H1 (cell line): ENCODE measurements around the gene UBE2E2. TPM values are rescaled to one million over a fixed set of nuclear protein-coding genes. Genes with fewer than 3 reads are reported as not detected.

Source experiments
- CTCF ChIA-PET: fragments of 300-600 bp; sonication (Branson Sonifier 250); formaldehyde crosslinking; loops from one replicate; lab custom pipeline; 2021; ENCODE audit not compliant: partially characterized antibody; lab: Charles Lee
- POLR2A ChIA-PET: fragments of 300-600 bp; sonication (Branson Sonifier 250); formaldehyde crosslinking; loops from one replicate; lab custom pipeline; 2021; ENCODE audit warnings: inconsistent platforms; ENCODE audit not compliant: partially characterized antibody; lab: Charles Lee
- DNase-seq, 2 experiments: peaks; one replicate each; pipeline versions ENCODE4 v3.0.0 to v3.0.0-alpha.2; 2010 to 2022; ENCODE audit warnings: low spot score in 2 of 2, low read depth in 1 of 2, mixed read lengths in 1 of 2
- FAIRE-seq: peaks from 2 replicates; lab custom pipeline; 2011; peaks lifted over from hg19 to GRCh38; lab: Jason Lieb, UNC
- H2AFZ ChIP-seq: 2 replicates; pipeline ENCODE4 v1.8.1; 2012; ENCODE audit warnings: low read length, inconsistent platforms
- H2AK5ac ChIP-seq: 2 replicates; pipeline ENCODE4 v1.6.1; 2013; ENCODE audit warnings: low read depth, low read length
- H2BK120ac ChIP-seq: replicated peaks from 2 replicates; pipeline ENCODE3; 2013; ENCODE audit warnings: low read depth, low read length, inconsistent platforms
- H2BK12ac ChIP-seq: 2 replicates; pipeline ENCODE4 v1.6.1; 2013; ENCODE audit warnings: low read depth, low read length
- H2BK15ac ChIP-seq: 2 replicates; pipeline ENCODE4 v1.6.1; 2013; ENCODE audit warnings: low read length
- H2BK20ac ChIP-seq: 2 replicates; pipeline ENCODE4 v1.6.1; 2013; ENCODE audit warnings: low read length
- H2BK5ac ChIP-seq: 2 replicates; pipeline ENCODE4 v1.6.1; 2013; ENCODE audit warnings: low read depth, low read length
- H3K14ac ChIP-seq: 2 replicates; pipeline ENCODE4 v1.6.1; 2013; ENCODE audit warnings: inconsistent platforms; ENCODE audit not compliant: insufficient read length
- H3K18ac ChIP-seq: 2 replicates; pipeline ENCODE4 v1.6.1; 2013; ENCODE audit warnings: low read length; ENCODE audit errors: extremely low read depth
- H3K23ac ChIP-seq: 2 replicates; pipeline ENCODE4 v1.6.1; 2013; ENCODE audit warnings: inconsistent platforms; ENCODE audit not compliant: insufficient read length
- H3K23me2 ChIP-seq: 2 replicates; pipeline ENCODE4 v1.6.1; 2013; ENCODE audit warnings: low read depth, low read length
- H3K27ac ChIP-seq: 2 replicates; pipeline ENCODE4 v1.6.1; 2011; ENCODE audit warnings: low read depth, low read length, inconsistent platforms
- H3K27me3 ChIP-seq, 4 experiments: replicated peaks in 1 of 4; 1 replicate in 1 of 4; 2 replicates in 3 of 4; pipeline versions ENCODE4 v1.6.1 to v1.8.1; 2011 to 2013; ENCODE audit warnings: low read length in 3 of 4, mild to moderate bottlenecking in 3 of 4, inconsistent platforms in 2 of 4, mixed read lengths in 2 of 4, moderate library complexity in 1 of 4; ENCODE audit not compliant: control insufficient read depth in 3 of 4, insufficient read depth in 3 of 4; ENCODE audit errors: extremely low read depth in 1 of 4
- H3K36me3 ChIP-seq, 4 experiments: 2 replicates each; pipeline versions ENCODE4 v1.6.1 to v1.8.1; 2011 to 2013; ENCODE audit warnings: mild to moderate bottlenecking in 4 of 4, low read length in 3 of 4, moderate library complexity in 2 of 4, control low read depth in 1 of 4, inconsistent platforms in 1 of 4; ENCODE audit not compliant: insufficient read depth in 4 of 4, control insufficient read depth in 2 of 4
- H3K4ac ChIP-seq: replicated peaks from 2 replicates; pipeline ENCODE3; 2013; ENCODE audit warnings: low read length, low read depth, mixed read lengths, inconsistent platforms; ENCODE audit not compliant: insufficient read length
- H3K4me1 ChIP-seq, 4 experiments: replicated peaks in 1 of 4; 1 replicate in 1 of 4; 2 replicates in 3 of 4; pipeline versions ENCODE4 v1.6.1 to v1.8.1; 2011 to 2013; ENCODE audit warnings: low read length in 3 of 4, inconsistent platforms in 2 of 4, mixed read lengths in 1 of 4; ENCODE audit not compliant: insufficient read depth in 4 of 4, control insufficient read depth in 3 of 4
- H3K4me2 ChIP-seq, 2 experiments: 2 replicates each; pipeline versions ENCODE4 v1.6.1 to v1.8.1; 2011 to 2013; ENCODE audit warnings: low read depth in 2 of 2, low read length in 2 of 2, control low read depth in 1 of 2, inconsistent platforms in 1 of 2, mild to moderate bottlenecking in 1 of 2; ENCODE audit not compliant: insufficient read depth in 1 of 2
- H3K4me3 ChIP-seq, 4 experiments: fragments of 200-600, 300-600 bp in 1 of 4; sonication (generic), shearing (Covaris generic), sonication (Bioruptor Twin) in 1 of 4; 2 replicates each; pipeline versions ENCODE4 v1.5.1 to v1.8.1; 2011 to 2016; ENCODE audit warnings: low read length in 4 of 4, low read depth in 3 of 4, control low read depth in 2 of 4, inconsistent platforms in 2 of 4, mild to moderate bottlenecking in 2 of 4, mixed read lengths in 1 of 4, moderate library complexity in 1 of 4; ENCODE audit not compliant: insufficient read depth in 2 of 4; ENCODE audit errors: extremely low read depth in 1 of 4
- H3K56ac ChIP-seq: replicated peaks from 2 replicates; pipeline ENCODE3; 2013; ENCODE audit warnings: low read depth, mild to moderate bottlenecking, mixed read lengths, low read length, inconsistent platforms; ENCODE audit not compliant: insufficient read length
- H3K79me1 ChIP-seq: 2 replicates; pipeline ENCODE4 v1.6.1; 2013; ENCODE audit warnings: low read depth, low read length, control low read depth
- H3K79me2 ChIP-seq, 2 experiments: 2 replicates each; pipeline versions ENCODE4 v1.6.1 to v1.8.1; 2012 to 2013; ENCODE audit warnings: low read length in 2 of 2, mild to moderate bottlenecking in 2 of 2, inconsistent platforms in 1 of 2; ENCODE audit not compliant: insufficient read depth in 2 of 2, control insufficient read depth in 1 of 2
- H3K9ac ChIP-seq, 4 experiments: replicated peaks in 1 of 4; 1 replicate in 1 of 4; 2 replicates in 3 of 4; pipeline versions ENCODE4 v1.6.1 to v1.8.1; 2011 to 2013; ENCODE audit warnings: low read depth in 3 of 4, low read length in 3 of 4, control low read depth in 2 of 4, mild to moderate bottlenecking in 2 of 4, moderate library complexity in 2 of 4, inconsistent platforms in 1 of 4; ENCODE audit errors: extremely low read depth in 1 of 4
- H3K9me3 ChIP-seq, 2 experiments: 2 replicates each; pipeline versions ENCODE4 v1.6.1 to v1.8.1; 2012 to 2013; ENCODE audit warnings: mild to moderate bottlenecking in 2 of 2, moderate library complexity in 2 of 2, control low read depth in 1 of 2, inconsistent platforms in 1 of 2, low read depth in 1 of 2, low read length in 1 of 2, mixed read lengths in 1 of 2; ENCODE audit not compliant: insufficient read depth in 2 of 2
- H4K20me1 ChIP-seq, 2 experiments: replicated peaks in 1 of 2; 2 replicates each; pipeline versions ENCODE3 to v1.8.1; 2011 to 2013; ENCODE audit warnings: inconsistent platforms in 2 of 2, low read length in 2 of 2, mild to moderate bottlenecking in 1 of 2; ENCODE audit not compliant: insufficient read depth in 2 of 2, control insufficient read depth in 1 of 2
- H4K5ac ChIP-seq: 2 replicates; pipeline ENCODE4 v1.6.1; 2013; ENCODE audit warnings: low read length, low read depth, mixed read lengths, inconsistent platforms; ENCODE audit not compliant: insufficient read length
- H4K8ac ChIP-seq: 2 replicates; pipeline ENCODE4 v1.8.0; 2013; ENCODE audit warnings: mild to moderate bottlenecking, moderate library complexity, low read length, inconsistent platforms; ENCODE audit not compliant: insufficient read depth; ENCODE audit errors: extremely low read depth
- H4K91ac ChIP-seq: replicated peaks from 2 replicates; pipeline ENCODE3; 2013; ENCODE audit warnings: low read length, mixed read lengths, inconsistent platforms; ENCODE audit not compliant: insufficient read length
- HDAC6 ChIP-seq: IDR thresholded peaks from one replicate; pipeline ENCODE4 v1.7.1; 2012; ENCODE audit warnings: low read depth, mild to moderate bottlenecking, inconsistent platforms, low read length, moderate library complexity
- POLR2A ChIP-seq, 2 experiments: IDR thresholded peaks; 1 replicate in 1 of 2; 2 replicates in 1 of 2; pipeline ENCODE4 v1.6.1; 2011; ENCODE audit warnings: low read depth in 2 of 2, low read length in 2 of 2, mild to moderate bottlenecking in 2 of 2; ENCODE audit errors: control extremely low read depth in 1 of 2
- RAD21 ChIP-seq, 2 experiments: IDR thresholded peaks in 1 of 2; conservative IDR thresholded peaks in 1 of 2; 2 replicates each; pipeline ENCODE4 v1.6.1; 2011; ENCODE audit warnings: low read depth in 2 of 2, low read length in 2 of 2, improper control_type of control experiment in 1 of 2, inconsistent platforms in 1 of 2, mild to moderate bottlenecking in 1 of 2, moderate library complexity in 1 of 2
- RNF2 ChIP-seq: fragments of 200-900, 300-1000 bp; sonication (generic); IDR thresholded peaks from 2 replicates; pipeline ENCODE4 v1.7.1; 2016; ENCODE audit warnings: borderline replicate concordance, low read depth, mild to moderate bottlenecking, antibody characterized with exemption, low read length; ENCODE audit not compliant: poor library complexity, severe bottlenecking; ENCODE audit errors: missing control alignments
- SAP30 ChIP-seq: fragments of 300-600 bp; sonication (generic); IDR thresholded peaks from 2 replicates; pipeline ENCODE4 v1.7.1; 2012; ENCODE audit warnings: low read length, moderate library complexity, mild to moderate bottlenecking, inconsistent platforms; ENCODE audit not compliant: insufficient read depth, insufficient replicate concordance
- TAF1 ChIP-seq: IDR thresholded peaks from 2 replicates; pipeline ENCODE4 v1.6.1; 2011; ENCODE audit warnings: mild to moderate bottlenecking, low read depth, low read length
- TBP ChIP-seq: IDR thresholded peaks from 2 replicates; pipeline ENCODE4 v1.6.1; 2011; ENCODE audit warnings: low read depth, low read length, improper control_type of control experiment
- WGBS, 2 experiments: shearing (Covaris generic) in 1 of 2; methylation state at CpG; one replicate each; pipeline versions ENCODE4 v1.1.6 to v1.1.7; 2013 to 2015; ENCODE audit warnings: low lambda C conversion rate in 2 of 2, mixed read lengths in 2 of 2, inconsistent platforms in 1 of 2, low coverage in 1 of 2, missing lambda C conversion rate in 1 of 2; ENCODE audit not compliant: insufficient replicate concordance in 2 of 2, insufficient coverage in 1 of 2, insufficient read length in 1 of 2; ENCODE audit errors: extremely low coverage in 1 of 2, missing lambda C conversion rate in 1 of 2; 5-methylcytosine and 5-hydroxymethylcytosine counted together
- polyA plus RNA-seq, 7 experiments: library from polyadenylated mRNA; depleted of rRNA in 3 of 7; stranded (reverse) in 5 of 7; unstranded in 2 of 7; fragments of >200 nt in 5 of 7; fragments of 200-250 nt in 2 of 7; gene quantifications; 1 replicate in 5 of 7; 2 replicates in 1 of 7; 4 replicates in 1 of 7; pipeline versions ENCODE4 v1.2.1 to v1.2.3, GENCODE V29; 2011 to 2013; ENCODE audit warnings: missing spikeins in 2 of 7, mixed read lengths in 2 of 7
- total RNA-seq: library from RNA; stranded (reverse); fragmentation: NEBNext Ultra II Directional; extraction: Animal tissue kit (Norgen Biotek cat#: 25700); gene quantifications from 2 replicates; pipeline ENCODE4 v1.2.1, GENCODE V29; 2021
- TF ChIP-seq, protein P1 (sequence below): IDR thresholded peaks from 2 replicates; pipeline ENCODE4 v1.6.1; 2011; ENCODE audit warnings: low read length, improper control_type of control experiment
- TF ChIP-seq, protein P2 (sequence below): IDR thresholded peaks from 2 replicates; pipeline ENCODE4 v1.6.1; 2012; ENCODE audit warnings: inconsistent platforms
- TF ChIP-seq, protein P3 (sequence below): IDR thresholded peaks from 2 replicates; pipeline ENCODE4 v1.6.1; 2011; ENCODE audit warnings: low read depth, mild to moderate bottlenecking, low read length; ENCODE audit not compliant: insufficient read depth

The UBE2E2 gene
- total and polyA plus RNA-seq, 2 of the 8 experiments (the other 6 are each of a cell fraction or from before 2014, with no cell fraction given) = 57.6 to 70.6 TPM

DNA sequence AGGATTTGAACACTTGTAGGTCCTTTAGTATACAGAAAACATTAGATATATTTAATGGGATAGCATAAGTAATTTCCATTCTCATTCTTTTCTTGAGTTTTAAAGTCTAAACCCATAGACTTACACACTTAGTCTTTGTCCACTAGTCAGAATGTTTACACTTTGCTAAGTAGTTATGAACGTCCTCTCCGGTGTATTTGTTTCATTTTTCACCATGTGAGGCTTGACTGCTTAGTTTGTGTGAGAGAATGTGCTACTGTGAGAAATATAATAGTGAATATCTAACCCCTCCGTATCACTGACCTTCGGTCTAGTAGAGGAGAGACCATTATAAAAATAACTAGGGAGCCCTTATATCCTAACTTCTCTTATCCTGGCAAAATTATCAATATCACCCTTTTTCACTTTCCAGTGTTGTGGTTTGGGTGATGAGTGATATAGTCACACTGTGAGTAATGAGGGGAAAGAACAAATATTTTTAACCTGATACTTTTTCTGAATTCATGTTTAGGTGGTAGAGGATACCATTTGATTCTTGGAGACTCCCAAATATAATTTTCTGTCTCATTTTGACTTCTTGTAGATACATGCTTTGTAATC, 122.4 kb downstream of the UBE2E2 start:
- H3K4ac ChIP-seq = no peak overlapping the region
- no peak overlapping the region for H3K4me3 ChIP-seq
- no peak overlapping the region for H2BK20ac ChIP-seq
- H2BK120ac ChIP-seq = no peak overlapping the region
- FAIRE-seq = no peak
- WGBS, 2 experiments = 94% methylated on average over 4 of the region's 4 CpGs; no CpG with 5 or more reads in 1 of the 2 experiments
- no peak overlapping the region for H2BK5ac ChIP-seq
- H2BK15ac ChIP-seq = no peak overlapping the region
- no peak overlapping the region for H3K56ac ChIP-seq
- H3K23me2 ChIP-seq = no peaks in the 10 kb centered on the region
- H3K9ac ChIP-seq = no peak overlapping the region
- H3K14ac ChIP-seq = no peak overlapping the region
- no peak overlapping the region for H2AK5ac ChIP-seq
- no peak overlapping the region for H2BK12ac ChIP-seq
- no peak overlapping the region for H4K91ac ChIP-seq
- 0 out of 7 replicates have a peak, but pooled peaks cover 0 to 3% (median 0%) of the 10 kb centered on the region in 4 experiments for H3K4me1 ChIP-seq
- ChIA-PET CTCF (no interaction called here), POLR2A (no interaction called here)
- no peak overlapping the region for H2AFZ ChIP-seq
- no peaks in the 10 kb centered on the region for H3K9me3 ChIP-seq
- peaks cover 0 to 28% of the 10 kb centered on the region in 2 experiments; a peak in 2 of 4 replicates for H3K79me2 ChIP-seq
- no peaks in the 10 kb centered on the region for H3K27me3 ChIP-seq
- no peak for DNase-seq
- H4K5ac ChIP-seq = no peak overlapping the region
- H4K8ac ChIP-seq = no peak overlapping the region
- no peak overlapping the region for H3K18ac ChIP-seq
- no peaks in the 10 kb centered on the region for H4K20me1 ChIP-seq
- no peaks in the 10 kb centered on the region for H3K36me3 ChIP-seq
- H3K79me1 ChIP-seq = no peaks in the 10 kb centered on the region
- no peak overlapping the region for H3K4me2 ChIP-seq
- H3K27ac ChIP-seq = no peak overlapping the region
- H3K23ac ChIP-seq = no peak overlapping the region
- TF ChIP-seq TBP (no peak), POLR2A (IDR thresholded peaks at IDR 0.05; ENCODE audit: control extremely low read depth in 1 of 2, low read depth in 2 of 2, low read length in 2 of 2) (no peak), SAP30 (no peak), TAF1 (no peak), HDAC6 (no peak), RAD21 (IDR thresholded peaks at IDR 0.05 in 1 of 2, conservative IDR thresholded peaks at IDR 0.05 in 1 of 2; ENCODE audit: low read depth in 2 of 2, low read length in 2 of 2) (no peak), RNF2 (no peak)
- TF ChIP-seq, protein P1, sequence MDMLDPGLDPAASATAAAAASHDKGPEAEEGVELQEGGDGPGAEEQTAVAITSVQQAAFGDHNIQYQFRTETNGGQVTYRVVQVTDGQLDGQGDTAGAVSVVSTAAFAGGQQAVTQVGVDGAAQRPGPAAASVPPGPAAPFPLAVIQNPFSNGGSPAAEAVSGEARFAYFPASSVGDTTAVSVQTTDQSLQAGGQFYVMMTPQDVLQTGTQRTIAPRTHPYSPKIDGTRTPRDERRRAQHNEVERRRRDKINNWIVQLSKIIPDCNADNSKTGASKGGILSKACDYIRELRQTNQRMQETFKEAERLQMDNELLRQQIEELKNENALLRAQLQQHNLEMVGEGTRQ = no peak
- TF ChIP-seq, protein P2, sequence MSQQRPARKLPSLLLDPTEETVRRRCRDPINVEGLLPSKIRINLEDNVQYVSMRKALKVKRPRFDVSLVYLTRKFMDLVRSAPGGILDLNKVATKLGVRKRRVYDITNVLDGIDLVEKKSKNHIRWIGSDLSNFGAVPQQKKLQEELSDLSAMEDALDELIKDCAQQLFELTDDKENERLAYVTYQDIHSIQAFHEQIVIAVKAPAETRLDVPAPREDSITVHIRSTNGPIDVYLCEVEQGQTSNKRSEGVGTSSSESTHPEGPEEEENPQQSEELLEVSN = no peak
- TF ChIP-seq, protein P3, sequence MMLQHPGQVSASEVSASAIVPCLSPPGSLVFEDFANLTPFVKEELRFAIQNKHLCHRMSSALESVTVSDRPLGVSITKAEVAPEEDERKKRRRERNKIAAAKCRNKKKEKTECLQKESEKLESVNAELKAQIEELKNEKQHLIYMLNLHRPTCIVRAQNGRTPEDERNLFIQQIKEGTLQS = no peak
